Trophoblast cell (in vitro differentiated cells and primary cell): ENCODE data around the gene VPS33B.

Experiments used
- DNase-seq, 2 donors: peaks; one replicate each; pipeline ENCODE4 v3.0.0-alpha.2; 2016
- H2AFZ ChIP-seq: 2 replicates; pipeline ENCODE4 v1.6.1; 2013; ENCODE audit warnings: low read length, moderate library complexity, mild to moderate bottlenecking; ENCODE audit not compliant: insufficient read depth, poor library complexity
- H2AK5ac ChIP-seq: 2 replicates; pipeline ENCODE4 v1.6.1; 2013; ENCODE audit warnings: mild to moderate bottlenecking, low read length
- H2BK120ac ChIP-seq: 2 replicates; pipeline ENCODE4 v1.6.1; 2013; ENCODE audit warnings: low read length, mild to moderate bottlenecking, moderate library complexity; ENCODE audit not compliant: insufficient read depth, poor library complexity
- H2BK12ac ChIP-seq: 2 replicates; pipeline ENCODE4 v1.6.1; 2013; ENCODE audit warnings: mild to moderate bottlenecking, low read length, moderate library complexity
- H2BK5ac ChIP-seq: 2 replicates; pipeline ENCODE4 v1.6.1; 2013; ENCODE audit warnings: low read length, low read depth, moderate library complexity, mild to moderate bottlenecking; ENCODE audit not compliant: poor library complexity
- H3K14ac ChIP-seq: 2 replicates; pipeline ENCODE4 v1.6.1; 2013; ENCODE audit warnings: mild to moderate bottlenecking, low read length
- H3K18ac ChIP-seq: 2 replicates; pipeline ENCODE4 v1.6.1; 2013; ENCODE audit warnings: mild to moderate bottlenecking, low read length
- H3K23ac ChIP-seq: 2 replicates; pipeline ENCODE4 v1.6.1; 2013; ENCODE audit warnings: low read length
- H3K27ac ChIP-seq: 2 replicates; pipeline ENCODE4 v1.5.1; 2013; ENCODE audit warnings: low read depth, mild to moderate bottlenecking, inconsistent platforms, low read length, moderate library complexity
- H3K27me3 ChIP-seq: 2 replicates; pipeline ENCODE4 v1.6.1; 2013; ENCODE audit warnings: inconsistent platforms, mild to moderate bottlenecking, low read length, moderate library complexity; ENCODE audit not compliant: insufficient read depth
- H3K36me3 ChIP-seq, 2 experiments: 1 replicate in 1 of 2; 2 replicates in 1 of 2; pipeline ENCODE4 v1.6.1; 2013; ENCODE audit warnings: low read length in 2 of 2, mild to moderate bottlenecking in 2 of 2, moderate library complexity in 1 of 2; ENCODE audit not compliant: insufficient read depth in 2 of 2, control insufficient read depth in 1 of 2
- H3K4ac ChIP-seq: 2 replicates; pipeline ENCODE4 v1.6.1; 2013; ENCODE audit warnings: low read depth, mild to moderate bottlenecking, low read length, moderate library complexity
- H3K4me1 ChIP-seq, 2 experiments: 1 replicate in 1 of 2; 2 replicates in 1 of 2; pipeline ENCODE4 v1.6.1; 2013; ENCODE audit warnings: low read length in 2 of 2, mild to moderate bottlenecking in 2 of 2, moderate library complexity in 1 of 2; ENCODE audit not compliant: insufficient read depth in 2 of 2, control insufficient read depth in 1 of 2
- H3K4me2 ChIP-seq: 2 replicates; pipeline ENCODE4 v1.6.1; 2013; ENCODE audit warnings: inconsistent platforms, mild to moderate bottlenecking, low read length, moderate library complexity
- H3K4me3 ChIP-seq: 2 replicates; pipeline ENCODE4 v1.5.1; 2013; ENCODE audit warnings: mild to moderate bottlenecking, low read depth, low read length, inconsistent platforms
- H3K79me1 ChIP-seq: one replicate; pipeline ENCODE4 v1.6.1; 2013; ENCODE audit warnings: low read length
- H3K79me2 ChIP-seq: 2 replicates; pipeline ENCODE4 v1.6.1; 2013; ENCODE audit warnings: low read length, mild to moderate bottlenecking; ENCODE audit not compliant: control insufficient read depth, insufficient read depth, poor library complexity
- H3K9ac ChIP-seq: 2 replicates; pipeline ENCODE4 v1.6.1; 2013; ENCODE audit warnings: mild to moderate bottlenecking, low read length
- H3K9me3 ChIP-seq: 2 replicates; pipeline ENCODE4 v1.6.1; 2013; ENCODE audit warnings: low read depth, mild to moderate bottlenecking, control low read depth, inconsistent platforms, low read length; ENCODE audit not compliant: insufficient read depth
- H4K12ac ChIP-seq: 2 replicates; pipeline ENCODE4 v1.6.1; 2013; ENCODE audit warnings: low read depth, mild to moderate bottlenecking, low read length, moderate library complexity
- H4K8ac ChIP-seq: 2 replicates; pipeline ENCODE4 v1.6.1; 2013; ENCODE audit warnings: low read depth, mild to moderate bottlenecking, low read length, moderate library complexity
- H4K91ac ChIP-seq: one replicate; pipeline ENCODE4 v1.6.1; 2013; ENCODE audit warnings: low read depth, mild to moderate bottlenecking, low read length, moderate library complexity
- WGBS: extraction: QIAGEN DNeasy Blood & Tissue Kit; methylation state at CpG from one replicate; pipeline ENCODE4 v1.1.7; 2013; ENCODE audit warnings: missing lambda C conversion rate; ENCODE audit not compliant: insufficient read length, insufficient coverage; ENCODE audit errors: extremely low coverage; 5-methylcytosine and 5-hydroxymethylcytosine counted together

VPS33B gene

DNA sequence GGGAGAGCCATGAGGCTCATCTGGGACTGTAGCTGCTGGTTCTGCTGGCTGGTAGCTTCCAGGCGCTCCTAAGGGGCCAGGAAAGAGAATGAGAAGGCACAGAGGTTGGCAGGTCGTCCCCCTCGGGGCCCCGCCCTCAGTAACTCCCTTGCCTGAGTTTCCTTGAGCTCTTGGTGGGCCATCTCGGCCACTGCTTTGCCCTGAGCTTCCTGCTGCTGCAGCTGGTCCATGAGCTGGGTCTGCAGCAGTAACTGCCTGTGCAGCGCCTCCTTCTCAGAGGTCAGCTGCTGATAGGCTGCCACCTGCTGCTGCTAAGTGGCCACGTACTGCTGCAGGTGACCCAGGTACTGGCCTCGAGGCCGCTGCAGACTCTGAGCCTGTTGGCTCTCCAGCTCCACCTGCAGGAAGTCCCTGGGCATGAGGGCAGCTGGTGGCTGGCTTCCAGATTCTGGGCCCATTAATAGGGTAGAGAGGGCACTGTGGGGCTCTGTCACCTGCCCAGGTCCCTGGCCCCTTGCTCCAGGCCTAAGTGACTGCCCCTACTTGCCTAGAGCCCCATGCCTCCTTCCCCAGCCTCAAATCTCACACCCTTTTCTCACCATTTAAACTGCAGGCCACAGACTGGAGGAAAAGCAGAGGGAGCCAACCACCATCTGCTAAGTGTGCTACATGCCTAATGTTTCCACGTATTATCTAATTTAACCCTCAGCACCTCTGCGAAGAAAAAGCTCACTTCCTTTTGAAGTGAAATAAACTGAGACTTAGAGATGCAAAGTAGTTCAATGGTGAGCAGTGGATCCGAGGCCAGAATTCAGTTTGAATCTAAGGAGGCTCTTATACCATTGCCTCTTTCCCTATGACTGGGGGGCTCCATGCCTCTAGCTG is 10.8 kb upstream of the VPS33B start:
- Histone ChIP-seq H3K9ac (no peak overlapping the region), H2BK12ac (no peak overlapping the region), H4K12ac (no peak overlapping the region), H3K9me3 (no peaks in the 10 kb centered on the region), H3K79me1 (no peaks in the 10 kb centered on the region), H2BK5ac (no peak overlapping the region), H2AFZ (no peak overlapping the region), H3K4ac (no peak overlapping the region), H3K4me3 (no peak overlapping the region), H3K79me2 (no peaks in the 10 kb centered on the region), H3K27me3 (no peaks in the 10 kb centered on the region), H3K14ac (no peak overlapping the region), H3K27ac (no peak overlapping the region), H2BK120ac (no peak overlapping the region), H2AK5ac (no peak overlapping the region), H4K91ac (no peak overlapping the region), H3K23ac (no peak overlapping the region), H3K4me2 (no peak overlapping the region), H3K36me3 (no peaks in the 10 kb centered on the region), H3K18ac (no peak overlapping the region), H4K8ac (no peak overlapping the region), H3K4me1 (no peaks in the 10 kb centered on the region)
- no CpG with 5 or more reads among the region's 12 CpGs for WGBS
- peak; percentile 91 to 95 for DNase-seq

DNA sequence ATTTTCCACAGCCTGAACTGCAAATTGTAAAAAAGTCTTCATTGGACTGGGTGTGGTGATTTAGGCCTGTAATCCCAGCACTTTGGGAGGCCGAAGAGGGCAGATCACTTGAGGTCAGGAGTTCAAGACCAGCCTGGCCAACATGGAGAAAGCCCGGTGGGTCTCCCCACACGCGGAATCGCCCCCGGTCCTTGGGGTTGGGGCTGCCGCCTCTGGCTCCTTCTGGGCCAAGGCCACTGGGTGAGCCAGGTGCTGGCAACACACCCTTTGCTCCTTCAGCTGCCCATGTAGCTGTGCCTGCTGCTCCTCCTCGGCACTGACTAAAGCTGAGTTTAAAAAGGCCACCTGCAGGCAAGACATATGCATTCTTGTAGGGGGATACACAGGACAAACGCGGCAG is 9.4 kb upstream of the VPS33B start:
- no peak overlapping the region for H2AFZ ChIP-seq
- no peak overlapping the region for H2BK12ac ChIP-seq
- no peaks in the 10 kb centered on the region for H3K79me2 ChIP-seq
- no peak overlapping the region for H4K8ac ChIP-seq
- no peak overlapping the region for H3K9ac ChIP-seq
- no peak overlapping the region for H3K27ac ChIP-seq
- no peaks in the 10 kb centered on the region for H3K27me3 ChIP-seq
- H3K23ac ChIP-seq: no peak overlapping the region
- no peak overlapping the region for H2BK120ac ChIP-seq
- H3K79me1 ChIP-seq: no peaks in the 10 kb centered on the region
- no peaks in the 10 kb centered on the region for H3K36me3 ChIP-seq
- no peak overlapping the region for H2AK5ac ChIP-seq
- H4K91ac ChIP-seq: no peak overlapping the region
- no CpG with 5 or more reads among the region's 10 CpGs for WGBS
- H3K4me2 ChIP-seq: no peak overlapping the region
- no peak overlapping the region for H2BK5ac ChIP-seq
- no peak overlapping the region for H3K4me3 ChIP-seq
- no peak overlapping the region for H3K18ac ChIP-seq
- H3K9me3 ChIP-seq: no peaks in the 10 kb centered on the region
- no peaks in the 10 kb centered on the region for H3K4me1 ChIP-seq
- no peak overlapping the region for H3K14ac ChIP-seq
- no peak overlapping the region for H4K12ac ChIP-seq
- DNase-seq: no peak
- H3K4ac ChIP-seq: no peak overlapping the region

DNA sequence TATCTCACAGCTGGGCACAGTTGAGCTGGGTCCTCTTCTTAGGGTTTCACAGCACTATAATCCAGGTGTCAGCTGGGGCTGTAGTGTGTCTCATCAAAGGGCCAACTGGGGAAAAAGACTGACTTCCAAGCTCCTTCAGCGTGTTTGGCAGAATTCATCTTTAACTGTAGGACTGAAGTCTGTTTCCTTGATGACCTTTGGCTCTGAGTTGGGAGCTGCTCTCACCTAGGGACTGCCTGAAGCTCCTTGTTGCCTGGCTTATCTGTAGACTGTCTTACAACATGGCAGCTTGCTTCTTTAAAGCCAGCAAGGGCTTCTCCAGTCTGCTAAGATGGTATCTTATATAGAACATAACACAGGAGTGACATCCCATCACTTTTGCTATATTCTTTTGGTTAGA is 5.3 kb upstream of the VPS33B start:
- no peak overlapping the region for H4K8ac ChIP-seq
- H2BK120ac ChIP-seq: no peak overlapping the region
- no peak overlapping the region for H3K4me3 ChIP-seq
- no peaks in the 10 kb centered on the region for H3K9me3 ChIP-seq
- no peak overlapping the region for H3K27ac ChIP-seq
- H2AFZ ChIP-seq: no peak overlapping the region
- H3K79me2 ChIP-seq: no peaks in the 10 kb centered on the region
- no peak overlapping the region for H2AK5ac ChIP-seq
- no CpG with 5 or more reads among the region's 1 CpG for WGBS
- no peaks in the 10 kb centered on the region for H3K79me1 ChIP-seq
- no peak for DNase-seq
- no peak overlapping the region for H3K4ac ChIP-seq
- no peaks in the 10 kb centered on the region for H3K36me3 ChIP-seq
- no peak overlapping the region for H3K18ac ChIP-seq
- no peaks in the 10 kb centered on the region for H3K4me1 ChIP-seq
- no peak overlapping the region for H3K4me2 ChIP-seq
- H4K12ac ChIP-seq: no peak overlapping the region
- H3K27me3 ChIP-seq: no peaks in the 10 kb centered on the region
- H4K91ac ChIP-seq: no peak overlapping the region
- no peak overlapping the region for H3K9ac ChIP-seq
- H3K14ac ChIP-seq: no peak overlapping the region
- H2BK12ac ChIP-seq: no peak overlapping the region
- H3K23ac ChIP-seq: no peak overlapping the region
- no peak overlapping the region for H2BK5ac ChIP-seq

DNA sequence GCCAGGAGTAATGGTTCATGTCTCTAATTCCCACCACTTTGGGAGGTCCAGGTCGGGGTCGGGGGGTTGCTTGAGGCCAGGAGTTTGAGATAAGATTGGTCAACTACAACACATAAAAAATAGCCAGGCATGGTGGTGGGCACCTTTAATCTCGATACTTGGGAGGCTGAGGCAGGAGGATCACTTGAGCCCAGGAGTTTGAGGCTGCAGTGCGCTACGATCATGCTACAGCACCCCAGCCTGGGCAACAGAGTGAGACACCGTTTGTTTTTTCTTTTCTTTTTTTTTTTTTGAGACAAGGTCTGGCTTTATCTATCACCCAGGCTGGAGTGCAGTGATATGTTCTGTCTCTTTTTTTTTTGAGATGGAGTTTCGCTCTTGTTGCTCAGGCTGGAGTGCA is 1.3 kb upstream of the VPS33B start:
- Histone ChIP-seq H2BK5ac (no peak overlapping the region), H3K9me3 (no peaks in the 10 kb centered on the region), H3K14ac (no peak overlapping the region), H3K9ac (no peak overlapping the region), H2AK5ac (no peak overlapping the region), H2BK120ac (no peak overlapping the region), H3K27ac (no peak overlapping the region), H3K36me3 (no peaks in the 10 kb centered on the region), H3K79me1 (peaks cover 6% of the 10 kb centered on the region), H3K4me1 (peaks cover 0 to 2% of the 10 kb centered on the region in 2 experiments), H3K4me2 (no peak overlapping the region), H4K91ac (no peak overlapping the region), H4K8ac (no peak overlapping the region), H3K23ac (no peak overlapping the region), H4K12ac (no peak overlapping the region), H3K79me2 (peaks cover 5% of the 10 kb centered on the region), H2AFZ (no peak overlapping the region), H3K27me3 (no peaks in the 10 kb centered on the region), H3K18ac (no peak overlapping the region), H2BK12ac (no peak overlapping the region), H3K4me3 (no peak overlapping the region), H3K4ac (no peak overlapping the region)
- no peak for DNase-seq
- WGBS: no CpG with 5 or more reads among the region's 7 CpGs
